CD4-positive, alpha-beta T cell treated with Interleukin-17A for 1 hour (primary cell): ENCODE measurements around the gene BCR.
"Not testable (repeated sequence)": the region's sequence is repeated elsewhere in the genome, so short reads cannot be mapped to it uniquely, and the experiment has no call there.

ENCODE experiments used
- DNase-seq: peaks from one replicate; pipeline ENCODE4 v3.0.0-alpha.2; 2020

BCR gene

GRCh38 chr22:23322497-23323080 is 142.3 kb downstream of the BCR start:
- not testable (repeated sequence) for DNase-seq

DNA sequence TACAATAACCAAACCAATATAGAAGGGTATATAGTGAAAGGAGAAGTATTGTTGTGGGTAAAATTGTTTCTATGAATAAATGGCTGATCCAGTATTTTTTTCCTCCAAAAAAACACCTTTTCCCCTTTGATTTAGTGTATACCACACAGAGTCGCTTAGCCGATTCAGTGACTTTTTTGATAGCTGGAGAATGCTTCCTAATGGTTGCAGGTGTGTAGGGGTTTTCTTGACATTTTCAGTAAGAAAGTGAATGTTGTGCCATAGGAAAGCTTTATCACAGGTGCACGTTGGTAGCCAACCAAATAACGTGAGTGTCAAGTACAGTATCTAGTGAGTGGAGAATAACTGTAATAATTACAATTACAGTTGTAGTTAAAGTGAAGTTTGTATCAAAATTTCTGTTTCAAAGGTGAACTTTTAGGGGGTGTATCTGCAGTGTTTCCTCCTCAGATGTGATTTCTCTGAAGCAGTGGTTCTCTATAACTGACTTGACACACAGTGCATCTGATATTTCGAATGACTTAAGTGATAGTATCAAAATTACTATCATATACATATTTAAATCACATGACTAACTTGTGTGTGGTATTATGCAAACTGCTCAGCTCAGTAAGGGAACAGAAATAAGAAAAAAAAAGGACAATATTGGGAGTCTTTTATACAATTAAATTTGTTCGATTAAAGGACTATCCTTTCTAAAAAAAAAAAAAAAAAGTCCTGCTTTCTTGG is 143.8 kb downstream of the BCR start:
- DNase-seq: not testable (repeated sequence)

DNA sequence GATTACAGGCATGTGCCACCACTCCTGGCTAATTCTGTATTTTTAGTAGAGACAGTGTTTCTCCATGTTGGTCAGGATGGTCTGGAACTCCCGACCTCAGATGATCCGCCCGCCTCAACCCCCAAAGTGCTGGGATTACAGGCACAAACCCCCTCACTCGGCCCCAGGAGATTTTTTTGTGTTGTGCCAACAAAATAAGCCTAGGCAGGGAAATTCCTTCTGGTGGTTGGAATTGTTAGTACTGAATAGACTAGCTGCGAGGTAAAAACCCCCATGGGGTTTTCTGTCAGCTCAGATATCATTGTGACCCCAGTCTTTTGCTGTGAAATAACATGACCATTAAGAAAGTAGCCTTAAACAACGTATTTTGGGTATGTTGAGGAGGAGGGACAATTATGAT is 144.9 kb downstream of the BCR start:
- no peak for DNase-seq

GRCh38 chr22:23333822-23334221 is 153.5 kb downstream of the BCR start:
- not testable (repeated sequence) for DNase-seq

DNA sequence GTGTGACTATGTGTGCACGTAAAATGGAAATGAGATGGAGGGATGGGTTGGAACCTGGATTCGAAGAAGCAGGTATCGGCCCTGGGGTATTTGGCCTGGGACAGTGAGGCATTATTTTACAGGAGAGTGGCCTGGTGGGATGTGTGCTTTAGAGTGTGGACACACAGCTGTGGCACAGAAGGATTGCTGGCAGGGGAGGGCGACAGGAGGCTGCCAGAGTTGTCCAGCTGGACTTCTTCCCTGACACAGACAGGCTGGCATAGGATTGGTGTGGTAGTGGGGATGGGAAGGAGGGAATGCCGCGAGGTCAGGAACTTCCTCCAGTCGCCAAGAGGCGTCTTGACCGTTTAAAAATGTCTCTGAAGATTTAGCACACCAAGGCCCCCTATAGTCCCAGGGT is 157.4 kb downstream of the BCR start:
- DNase-seq: not testable (repeated sequence)

DNA sequence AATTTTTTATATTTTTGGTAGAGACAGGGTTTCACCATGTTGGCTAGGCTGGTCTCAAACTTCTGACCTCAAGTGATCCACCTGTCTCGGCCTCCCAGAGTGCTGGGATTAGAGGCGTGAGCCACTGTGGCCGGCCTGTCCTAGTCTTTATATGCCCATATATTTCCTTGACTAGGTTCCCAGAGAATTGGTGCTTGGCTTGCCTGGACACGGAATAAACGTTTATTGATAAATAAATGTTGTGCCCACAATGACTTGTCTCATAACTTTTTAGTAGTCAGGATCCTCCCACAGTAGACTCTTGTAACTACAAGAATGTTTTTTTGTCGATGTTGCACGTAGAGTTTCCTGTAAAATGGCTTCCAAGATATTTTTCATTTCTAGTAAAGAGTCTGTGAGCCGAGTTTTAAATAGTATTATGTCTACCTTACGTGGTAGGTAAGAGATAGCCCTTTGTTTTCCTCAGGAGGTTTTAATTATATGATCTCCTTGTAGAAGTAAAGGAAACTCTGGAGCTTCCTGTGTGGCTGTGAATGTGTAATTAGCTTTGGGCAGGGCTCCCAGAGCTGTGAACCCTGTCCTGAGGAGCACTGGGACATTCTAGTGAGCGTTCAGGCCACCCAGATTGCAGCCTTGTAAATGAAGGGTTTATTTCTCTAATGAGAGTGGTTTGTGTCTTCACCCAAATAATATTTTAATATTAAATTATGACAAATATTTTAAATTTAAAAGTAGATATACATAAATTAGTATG is 161.8 kb downstream of the BCR start:
- not testable (repeated sequence) for DNase-seq

DNA sequence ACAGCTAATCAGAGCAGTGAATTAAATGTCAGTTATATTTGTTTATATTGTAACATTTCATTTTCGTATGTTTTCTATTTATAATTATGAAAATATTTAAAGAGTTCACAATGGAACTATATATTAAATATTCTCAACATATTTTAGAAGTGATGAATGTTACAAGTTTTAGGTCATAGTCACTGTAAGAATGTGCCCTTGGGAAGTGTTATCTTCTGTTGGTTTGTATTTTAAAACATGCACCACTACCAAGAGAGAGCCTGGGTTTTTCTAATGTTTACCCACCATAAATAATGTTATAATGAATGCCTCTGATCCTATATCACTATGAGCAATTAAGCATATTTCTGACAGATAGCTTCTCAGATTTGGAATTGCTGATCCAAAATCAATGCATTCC is 171.0 kb downstream of the BCR start:
- DNase-seq: no peak

DNA sequence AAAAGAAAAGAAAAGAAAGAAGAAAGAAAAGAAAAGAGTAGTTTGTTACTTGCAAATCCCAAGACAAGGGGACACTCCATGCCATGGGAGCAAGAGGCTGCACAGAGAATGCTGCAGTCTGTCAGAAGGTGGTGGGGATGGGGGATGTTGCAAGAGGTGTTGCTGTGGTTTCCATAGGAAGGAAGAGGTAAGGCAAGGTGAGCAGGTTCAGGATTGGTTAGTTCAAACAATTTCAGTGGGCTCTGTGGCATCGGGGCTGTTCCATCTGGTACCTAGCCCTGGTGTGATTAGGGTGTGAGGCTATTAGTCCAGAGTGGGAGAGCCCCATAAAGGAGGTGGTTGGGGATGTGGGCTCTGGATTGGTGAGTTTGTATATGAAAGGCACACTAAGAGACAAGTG is 172.7 kb downstream of the BCR start:
- no peak for DNase-seq

- no peak for DNase-seq
Observed at GRCh38 chr22:23353696-23354095, 173.4 kb downstream of the BCR start.

DNA sequence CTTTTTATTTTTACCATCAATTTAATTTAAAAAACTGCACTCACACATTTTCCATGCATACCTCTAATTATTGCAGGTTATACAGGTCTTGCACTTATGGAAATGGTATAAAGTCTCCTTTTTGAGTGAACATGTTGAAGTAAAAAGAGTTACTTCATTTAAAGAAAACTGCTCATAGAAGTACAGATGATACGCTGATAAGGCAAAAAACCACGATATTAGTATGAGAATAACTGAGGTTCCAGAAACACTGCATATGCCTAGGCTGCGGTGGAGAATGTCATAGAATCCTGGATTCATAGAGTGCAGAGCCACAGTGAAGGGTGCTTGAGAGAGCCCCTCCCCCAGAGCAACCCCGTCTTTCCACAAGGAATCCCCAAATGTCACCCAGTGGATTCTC is 175.8 kb downstream of the BCR start:
- no peak for DNase-seq

GRCh38 chr22:23357053-23357452 is 176.7 kb downstream of the BCR start:
- DNase-seq: no peak

GRCh38 chr22:23359583-23360123 is 179.3 kb downstream of the BCR start:
- no peak for DNase-seq

- DNase-seq: no peak
Observed at GRCh38 chr22:23361676-23362075, 181.4 kb downstream of the BCR start.

DNA sequence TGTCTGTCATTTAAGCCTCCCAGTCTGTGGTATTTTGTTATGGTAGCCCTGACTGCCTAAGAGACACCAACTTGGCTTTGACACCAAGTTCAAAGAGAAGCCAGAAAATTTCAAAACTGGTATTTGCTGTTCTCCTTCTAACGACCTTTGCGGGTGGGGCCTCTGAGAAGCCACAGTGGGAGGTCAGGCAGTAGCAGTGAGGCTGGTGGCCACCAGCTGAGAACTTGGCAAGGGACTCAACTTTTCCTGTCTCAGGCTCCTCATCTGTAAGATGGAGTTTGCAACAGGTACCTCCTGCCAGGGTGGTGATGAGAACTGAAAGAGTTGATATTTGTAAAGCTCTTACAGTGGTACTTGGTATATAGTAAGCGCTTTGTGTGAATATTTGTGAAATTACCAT is 183.4 kb downstream of the BCR start:
- no peak for DNase-seq

DNA sequence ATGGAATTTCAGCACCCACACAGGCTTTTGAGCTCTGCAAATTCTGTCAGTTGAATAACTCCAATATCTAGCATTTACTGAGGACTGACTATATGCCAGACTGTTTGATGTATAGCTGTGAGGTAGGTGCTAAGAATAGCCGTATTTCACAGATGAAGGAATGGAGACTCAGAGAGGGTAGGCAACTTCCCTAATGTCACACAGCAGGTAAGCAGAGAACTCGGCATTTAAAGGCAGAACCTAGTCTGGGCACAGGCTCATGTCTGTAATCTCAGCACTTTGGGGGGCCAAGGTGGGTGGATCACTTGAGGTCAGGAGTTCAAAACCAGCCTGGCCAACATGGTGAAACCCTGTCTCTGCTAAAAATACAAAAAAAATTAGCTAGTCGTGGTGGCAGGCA is 184.1 kb downstream of the BCR start:
- no peak for DNase-seq

DNA sequence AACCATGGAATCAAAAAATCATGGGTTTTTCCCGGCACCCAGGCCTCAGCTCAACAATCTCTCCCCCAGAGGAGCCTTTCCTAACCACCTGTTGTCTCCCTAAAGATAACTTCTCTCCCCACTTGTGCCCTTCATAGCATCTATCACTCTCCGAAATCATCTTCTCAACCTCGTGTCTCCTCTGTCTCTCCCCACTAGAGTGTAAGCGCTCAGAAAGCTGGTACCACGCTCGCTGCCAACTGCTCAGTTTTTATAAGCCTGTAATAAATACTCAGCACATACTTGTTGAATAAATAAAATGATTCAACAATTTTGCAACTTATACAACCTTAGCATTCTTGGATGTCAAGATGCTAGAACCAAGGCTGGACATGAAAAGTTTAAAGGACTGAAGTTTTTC is 185.2 kb downstream of the BCR start:
- DNase-seq: no peak

DNA sequence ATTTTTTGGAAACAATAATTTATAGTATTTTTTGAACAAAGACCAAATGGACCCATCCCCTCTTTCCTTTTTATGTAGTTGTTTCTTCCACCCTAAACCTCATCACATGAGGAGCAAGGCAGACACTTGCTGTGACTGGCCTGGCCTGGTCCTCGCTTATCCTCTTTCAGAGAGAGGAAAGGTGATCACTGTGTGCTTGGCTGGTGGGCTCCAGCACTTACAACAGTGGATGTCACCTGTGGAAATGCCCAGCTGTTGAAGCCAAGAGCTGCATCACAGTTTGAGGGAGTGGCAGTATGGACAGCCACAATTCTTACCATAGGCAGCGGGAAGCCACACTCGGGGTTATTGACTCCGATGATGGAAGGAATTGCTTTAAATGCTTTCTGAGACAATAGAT is 185.7 kb downstream of the BCR start:
- no peak for DNase-seq

- not testable (repeated sequence) for DNase-seq
Observed at GRCh38 chr22:23367196-23367595, 186.9 kb downstream of the BCR start.
